HepG2 (cell line): Measurements from ENCODE around the gene PHF23. TPM values are rescaled to one million over a fixed set of nuclear protein-coding genes. Genes with fewer than 3 reads are reported as not detected.

ENCODE experiments used
- ATAC-seq: fragments of 200-7000 bp; cut with Tn5 transposase; 3 replicates; pipeline ENCODE4 v1.9.1; 2020; ENCODE audit warnings: mild to moderate bottlenecking, moderate library complexity
- BruUV-seq: library from RNA; stranded (reverse); fragments of 400-500 nt; replicated peaks from 2 replicates; lab custom pipeline; 2021; lab: Mats Ljungman, UMichigan
- CTCF ChIA-PET: fragments of 300-600 bp; formaldehyde crosslinking; extraction: SDS; loops from one replicate; lab custom pipeline; 2021; ENCODE audit warnings: low total read pairs, inconsistent platforms, low intra/inter-chr PET ratio; lab: Yijun Ruan, JAX
- POLR2A ChIA-PET: fragments of 350-600 bp; sonication (Branson Sonifier 250); formaldehyde crosslinking; loops from one replicate; lab custom pipeline; 2020; ENCODE audit warnings: antibody characterized with exemption, inconsistent platforms; lab: Yijun Ruan, JAX
- DNase-seq: peaks from one replicate; pipeline ENCODE4 v3.0.0-alpha.2; 2015; ENCODE audit warnings: low spot score
- FAIRE-seq: peaks from 3 replicates; lab custom pipeline; 2011; peaks lifted over from hg19 to GRCh38; lab: Jason Lieb, UNC
- H2AFZ ChIP-seq: one replicate; pipeline ENCODE4 v1.6.1; 2011; ENCODE audit warnings: low read length, inconsistent platforms
- H3K27ac ChIP-seq: fragments of 300-600 bp; 3 replicates; pipeline ENCODE4 v1.8.0; 2011; ENCODE audit warnings: mixed run types, mild to moderate bottlenecking, mixed read lengths, low read length, inconsistent platforms; ENCODE audit not compliant: insufficient read depth; ENCODE audit errors: extremely low read length
- H3K27me3 ChIP-seq, 2 experiments: fragments of 200-600 bp in 1 of 2; 2 replicates in 1 of 2; 3 replicates in 1 of 2; pipeline versions ENCODE4 v1.6.0 to v1.8.0; 2011; ENCODE audit warnings: low read length in 2 of 2, mild to moderate bottlenecking in 2 of 2, moderate library complexity in 2 of 2, inconsistent platforms in 1 of 2; ENCODE audit not compliant: insufficient read depth in 2 of 2, control insufficient read depth in 1 of 2
- H3K36me3 ChIP-seq, 2 experiments: fragments of 200-600 bp in 1 of 2; replicated peaks in 1 of 2; 2 replicates in 1 of 2; 3 replicates in 1 of 2; pipeline versions ENCODE4 v1.5.1 to v1.8.0; 2011; ENCODE audit warnings: low read length in 2 of 2, inconsistent platforms in 1 of 2; ENCODE audit not compliant: insufficient read depth in 2 of 2, control insufficient read depth in 1 of 2
- H3K4me1 ChIP-seq: 2 replicates; pipeline ENCODE4 v1.5.1; 2012; ENCODE audit warnings: low read length, inconsistent platforms; ENCODE audit not compliant: insufficient read depth
- H3K4me2 ChIP-seq: 2 replicates; pipeline ENCODE4 v1.6.0; 2011; ENCODE audit warnings: low read depth, low read length, inconsistent platforms
- H3K4me3 ChIP-seq, 3 experiments: fragments of 200-600 bp in 1 of 3; sonication (generic), shearing (Covaris generic) in 1 of 3; replicated peaks in 1 of 3; 2 replicates each; pipeline ENCODE4 v1.5.1; 2011 to 2016; ENCODE audit warnings: low read length in 3 of 3, inconsistent platforms in 2 of 3, low read depth in 2 of 3, mild to moderate bottlenecking in 2 of 3, control low read depth in 1 of 3, mixed read lengths in 1 of 3; ENCODE audit not compliant: insufficient read depth in 1 of 3
- H3K79me2 ChIP-seq: one replicate; pipeline ENCODE4 v1.6.1; 2011; ENCODE audit warnings: low read length, inconsistent platforms; ENCODE audit not compliant: insufficient read depth
- H3K9ac ChIP-seq: 2 replicates; pipeline ENCODE4 v1.6.0; 2011; ENCODE audit warnings: mild to moderate bottlenecking, low read depth, low read length, inconsistent platforms; ENCODE audit not compliant: insufficient read depth
- H3K9me3 ChIP-seq: 2 replicates; pipeline ENCODE4 v1.5.1; 2012; ENCODE audit warnings: mild to moderate bottlenecking, low read length
- H4K20me1 ChIP-seq: 2 replicates; pipeline ENCODE4 v1.6.0; 2011; ENCODE audit warnings: inconsistent platforms, mild to moderate bottlenecking, low read length, moderate library complexity; ENCODE audit not compliant: insufficient read depth
- GATAD1 ChIP-seq: IDR thresholded peaks from 2 replicates; pipeline ENCODE4 v1.6.1; 2016; ENCODE audit warnings: missing genetic modification reagents, missing compliant biosample characterization
- KDM3A ChIP-seq: IDR thresholded peaks from 2 replicates; pipeline ENCODE4 v1.6.1; 2018; ENCODE audit warnings: low read depth, missing compliant biosample characterization
- KLF6 ChIP-seq: IDR thresholded peaks from 2 replicates; pipeline ENCODE4 v1.8.0; 2016; ENCODE audit warnings: missing biosample characterization, missing genetic modification reagents
- TCF7L2 ChIP-seq: IDR thresholded peaks from 2 replicates; pipeline ENCODE4 v1.6.1; 2011; ENCODE audit warnings: mild to moderate bottlenecking, low read depth, low read length, moderate library complexity
- ZNF263 ChIP-seq: sonication (generic); formaldehyde crosslinking; IDR thresholded peaks from 2 replicates; pipeline ENCODE4 v1.4.0; 2020; ENCODE audit warnings: missing genetic modification reagents
- ZNF354B ChIP-seq: sonication (generic); formaldehyde crosslinking; IDR thresholded peaks from 2 replicates; pipeline ENCODE4 v1.8.0; 2022; ENCODE audit warnings: mild to moderate bottlenecking, missing genetic modification reagents
- ZNF563 ChIP-seq: sonication (generic); formaldehyde crosslinking; IDR thresholded peaks from 2 replicates; pipeline ENCODE4 v1.8.0; 2022; ENCODE audit warnings: mild to moderate bottlenecking, moderate library complexity, missing genetic modification reagents
- ZNF7 ChIP-seq: IDR thresholded peaks from 2 replicates; pipeline ENCODE4 v1.6.1; 2016; ENCODE audit warnings: missing biosample characterization, missing genetic modification reagents
- ZNF737 ChIP-seq: sonication (generic); formaldehyde crosslinking; IDR thresholded peaks from 2 replicates; pipeline ENCODE4 v1.5.0; 2020; ENCODE audit warnings: missing genetic modification reagents, mild to moderate bottlenecking, borderline replicate concordance
- ZNF749 ChIP-seq: sonication (generic); formaldehyde crosslinking; IDR thresholded peaks from 2 replicates; pipeline ENCODE4 v1.8.0; 2022; ENCODE audit warnings: mild to moderate bottlenecking, missing genetic modification reagents, moderate library complexity, borderline replicate concordance
- ZSCAN22 ChIP-seq: sonication (generic); formaldehyde crosslinking; IDR thresholded peaks from 2 replicates; pipeline ENCODE4 v1.4.0; 2020; ENCODE audit warnings: mild to moderate bottlenecking, missing genetic modification reagents
- WGBS: methylation state at CpG from one replicate; pipeline ENCODE4 v1.1.6; 2017; ENCODE audit warnings: low lambda C conversion rate; 5-methylcytosine and 5-hydroxymethylcytosine counted together
- in situ Hi-C: cut with HindIII; loops from 2 replicates; pipeline ENCODE4 v1.10.0; 2017; ENCODE audit warnings: low pct_unique_long_range_greater_than_20kb; ENCODE audit not compliant: extremely low pct_ligation_motif_present
- intact Hi-C: fragments of 100-400 bp; cut with micrococcal nuclease; formaldehyde crosslinking; loops from one replicate; pipeline ENCODE4 v1.10.0; 2022; ENCODE audit not compliant: unreplicated experiment
- polyA plus RNA-seq, 8 experiments: library from polyadenylated mRNA; depleted of rRNA in 3 of 8; stranded (reverse) in 7 of 8; unstranded in 1 of 8; fragments of >200 nt; fragmentation: Illumina TruSeq in 4 of 8; extraction: Trizol in 4 of 8; gene quantifications; 2 replicates each; pipeline versions ENCODE4 v1.2.1 to v1.2.3, GENCODE V29; 2011 to 2016; ENCODE audit warnings: low read depth in 4 of 8, missing spikeins in 1 of 8, mixed read lengths in 1 of 8; ENCODE audit not compliant: insufficient read depth in 1 of 8
- total RNA-seq, 5 experiments: library from RNA; depleted of rRNA; stranded (reverse); fragments of >200 nt; fragmentation: Illumina TruSeq; extraction: Trizol; gene quantifications; 2 replicates each; pipeline ENCODE4 v1.2.3, GENCODE V29; 2016; ENCODE audit warnings: low read depth in 1 of 5
- TF ChIP-seq, protein P1 (sequence below): conservative IDR thresholded peaks from 2 replicates; pipeline ENCODE4 v1.6.1; 2018; ENCODE audit warnings: missing genetic modification reagents
- TF ChIP-seq, protein P2 (sequence below): sonication (generic); formaldehyde crosslinking; IDR thresholded peaks from 2 replicates; pipeline ENCODE4 v1.4.0; 2020; ENCODE audit warnings: missing genetic modification reagents

PHF23 gene
- total and polyA plus RNA-seq, 2 of the 13 experiments (the other 11 are each of a cell fraction or from before 2014, with no cell fraction given), result 27.6 to 33.2 TPM

DNA sequence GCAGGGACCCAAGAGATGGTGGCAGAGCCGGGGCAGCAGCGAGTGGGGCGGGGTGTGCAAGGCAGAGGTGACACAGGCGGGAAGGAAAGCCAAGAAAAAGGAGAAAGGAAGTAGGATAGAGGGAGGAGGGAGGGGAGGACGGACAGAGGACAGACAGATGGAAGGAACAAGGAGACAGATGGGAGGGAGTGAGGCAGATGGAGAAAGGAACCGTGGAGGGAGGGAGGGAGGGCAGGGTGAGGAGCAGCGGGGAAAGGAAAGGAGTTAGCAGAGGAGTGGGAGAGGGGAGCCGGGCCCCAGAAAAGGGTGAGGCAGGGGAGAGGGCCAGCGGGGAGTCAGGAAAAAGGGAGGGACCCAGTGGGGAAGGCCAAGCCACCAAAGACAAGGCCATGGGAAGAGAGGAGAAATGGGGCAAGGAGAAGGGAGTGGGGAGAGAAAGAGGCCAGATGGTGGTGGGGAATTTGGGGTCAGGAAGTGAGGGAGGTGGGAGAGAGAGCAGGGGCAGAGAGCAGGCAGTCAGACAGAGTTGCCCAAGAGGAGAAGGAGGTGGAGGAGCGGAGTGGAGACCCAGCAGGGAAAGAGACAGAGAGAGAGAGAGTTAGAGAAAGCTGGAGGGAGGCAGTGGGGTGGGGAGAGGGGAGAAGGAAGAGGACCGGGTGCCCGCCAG, 46.9 kb downstream of the PHF23 start:
- TF ChIP-seq GATAD1 (CRISPR knock-in tag) (no peak), ZNF263 (CRISPR knock-in tag) (peak; percentile 68), ZNF749 (CRISPR knock-in tag) (no peak)
- TF ChIP-seq, all 625 proteins: peak for 1
- no peak for ATAC-seq
- H3K4me3 ChIP-seq, result no peak overlapping the region
- H2AFZ ChIP-seq, result no peak overlapping the region
- H3K36me3 ChIP-seq, result no peaks in the 10 kb centered on the region
- WGBS, result 71% methylated on average over 12 of the region's 12 CpGs
- H3K27ac ChIP-seq, result no peak overlapping the region
- H3K4me2 ChIP-seq, result no peak overlapping the region
- H3K9ac ChIP-seq, result no peak overlapping the region
- no peaks in the 10 kb centered on the region for H3K9me3 ChIP-seq
- peaks cover 31% of the 10 kb centered on the region for H3K4me1 ChIP-seq
- CTCF ChIA-PET, result no interaction called here
- no peak for FAIRE-seq
- POLR2A ChIA-PET, result no interaction called here
- in situ Hi-C loops (no loop called here), intact Hi-C loops (no loop called here)
- no peaks in the 10 kb centered on the region for H3K79me2 ChIP-seq
- no TSS peak for BruUV-seq
- DNase-seq, result no peak
- no peaks in the 10 kb centered on the region for H4K20me1 ChIP-seq
- no peaks in the 10 kb centered on the region for H3K27me3 ChIP-seq

DNA sequence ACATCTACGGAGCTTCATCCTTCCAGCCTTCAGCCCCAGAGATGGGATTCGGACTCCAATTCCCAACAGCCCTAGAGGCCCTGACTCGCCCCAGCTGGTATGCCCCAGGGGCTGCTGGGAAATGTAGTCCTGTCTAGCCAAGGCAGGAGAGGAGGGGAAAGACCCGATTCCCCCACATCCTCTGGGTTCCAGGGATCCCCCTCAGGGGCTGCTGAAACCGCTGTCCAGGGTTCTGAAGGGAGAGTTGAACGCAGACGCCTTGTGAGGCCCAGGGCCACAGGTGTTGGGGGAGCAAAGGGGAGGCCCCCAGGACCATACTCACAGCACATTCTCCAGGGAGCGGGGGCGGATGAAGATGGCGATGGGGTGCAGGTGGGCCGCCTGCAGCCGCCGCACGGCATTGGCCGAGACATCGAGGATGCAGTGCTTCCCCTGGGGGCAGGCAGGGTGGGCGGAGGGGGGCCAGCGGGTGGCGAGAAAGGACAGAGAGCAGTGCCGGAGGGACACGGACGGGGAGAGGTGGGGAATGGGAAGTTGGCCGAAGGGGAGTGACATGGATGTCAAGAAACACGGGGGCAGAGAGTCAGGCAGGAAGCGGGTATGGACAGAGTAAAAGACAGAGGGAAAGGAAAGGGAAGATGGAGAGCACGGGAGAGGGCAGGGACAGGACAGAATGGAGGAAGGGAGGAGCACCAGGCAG, 47.5 kb downstream of the PHF23 start:
- Histone ChIP-seq H3K4me2 (peak overlapping the region; percentile 58), H3K27ac (no peak overlapping the region), H3K27me3 (no peaks in the 10 kb centered on the region), H3K9ac (no peak overlapping the region), H3K4me1 (peaks cover 33% of the 10 kb centered on the region), H2AFZ (no peak overlapping the region), H4K20me1 (no peaks in the 10 kb centered on the region), H3K4me3 (peak overlapping the region in 1 of 3 experiments; percentile 28; a peak in 1 of 6 replicates), H3K79me2 (no peaks in the 10 kb centered on the region), H3K9me3 (no peaks in the 10 kb centered on the region), H3K36me3 (no peaks in the 10 kb centered on the region)
- in situ Hi-C loops (no loop called here), intact Hi-C loops (no loop called here)
- FAIRE-seq (peak; percentile 52), ATAC-seq (peak; percentile 91), DNase-seq (peak; percentile 50)
- CTCF ChIA-PET, result no interaction called here
- 52% methylated on average over 24 of the region's 26 CpGs for WGBS
- BruUV-seq, result no TSS peak
- POLR2A ChIA-PET, result interaction anchor here (0.7 to 1.5 kb wide), 4 partner anchors 12 to 78 kb away, joined by 3 to 4 read pairs (median 4); partner anchors contain the start of genes ASGR1 and ASGR2
- TF ChIP-seq, protein P1, sequence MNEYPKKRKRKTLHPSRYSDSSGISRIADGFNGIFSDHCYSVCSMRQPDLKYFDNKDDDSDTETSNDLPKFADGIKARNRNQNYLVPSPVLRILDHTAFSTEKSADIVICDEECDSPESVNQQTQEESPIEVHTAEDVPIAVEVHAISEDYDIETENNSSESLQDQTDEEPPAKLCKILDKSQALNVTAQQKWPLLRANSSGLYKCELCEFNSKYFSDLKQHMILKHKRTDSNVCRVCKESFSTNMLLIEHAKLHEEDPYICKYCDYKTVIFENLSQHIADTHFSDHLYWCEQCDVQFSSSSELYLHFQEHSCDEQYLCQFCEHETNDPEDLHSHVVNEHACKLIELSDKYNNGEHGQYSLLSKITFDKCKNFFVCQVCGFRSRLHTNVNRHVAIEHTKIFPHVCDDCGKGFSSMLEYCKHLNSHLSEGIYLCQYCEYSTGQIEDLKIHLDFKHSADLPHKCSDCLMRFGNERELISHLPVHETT (CRISPR knock-in tag), result no peak
- TF ChIP-seq ZNF7, result no peak
- TF ChIP-seq KDM3A, result no peak
- TF ChIP-seq, protein P2, sequence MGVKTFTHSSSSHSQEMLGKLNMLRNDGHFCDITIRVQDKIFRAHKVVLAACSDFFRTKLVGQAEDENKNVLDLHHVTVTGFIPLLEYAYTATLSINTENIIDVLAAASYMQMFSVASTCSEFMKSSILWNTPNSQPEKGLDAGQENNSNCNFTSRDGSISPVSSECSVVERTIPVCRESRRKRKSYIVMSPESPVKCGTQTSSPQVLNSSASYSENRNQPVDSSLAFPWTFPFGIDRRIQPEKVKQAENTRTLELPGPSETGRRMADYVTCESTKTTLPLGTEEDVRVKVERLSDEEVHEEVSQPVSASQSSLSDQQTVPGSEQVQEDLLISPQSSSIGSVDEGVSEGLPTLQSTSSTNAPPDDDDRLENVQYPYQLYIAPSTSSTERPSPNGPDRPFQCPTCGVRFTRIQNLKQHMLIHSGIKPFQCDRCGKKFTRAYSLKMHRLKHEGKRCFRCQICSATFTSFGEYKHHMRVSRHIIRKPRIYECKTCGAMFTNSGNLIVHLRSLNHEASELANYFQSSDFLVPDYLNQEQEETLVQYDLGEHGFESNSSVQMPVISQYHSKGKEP (CRISPR knock-in tag), result no peak
- TF ChIP-seq ZNF354B (CRISPR knock-in tag), result no peak
- TF ChIP-seq ZNF563, result no peak
- no peak for TF ChIP-seq TCF7L2
- TF ChIP-seq ZNF737, result no peak
- no peak for TF ChIP-seq KLF6
- no peak for TF ChIP-seq ZSCAN22 (CRISPR knock-in tag)
